Caki2 (cell line): ENCODE results near the gene FBXW8. TPM values are rescaled to one million over a fixed set of nuclear protein-coding genes. Genes with fewer than 3 reads are reported as not detected.

Experiments
- DNase-seq: peaks from one replicate; pipeline ENCODE4 v3.0.0-alpha.2; 2015; ENCODE audit warnings: low read depth
- in situ Hi-C: cut with HindIII; loops from 2 replicates; pipeline ENCODE4 v1.10.0; 2016; ENCODE audit warnings: low sequenced_read_pairs, low pct_unique_long_range_greater_than_20kb, mixed read lengths
- total RNA-seq: library from RNA; depleted of rRNA; stranded (reverse); fragments of >200 nt; shearing (Covaris generic); gene quantifications from 2 replicates; pipeline ENCODE4 v1.2.3, GENCODE V29; 2014; ENCODE audit warnings: low replicate concordance; rRNA removed

Gene FBXW8
- total RNA-seq, 1 experiment from 2014 or later, result 20.9 TPM

- in situ Hi-C loops, result no loop called here
- no peak for DNase-seq
These were observed 161.4 kb downstream of the FBXW8 start for GRCh38 chr12:117072106-117072505.

GRCh38 chr12:117072736-117073490, 162.2 kb downstream of the FBXW8 start:
- in situ Hi-C loops, result no loop called here
- no peak for DNase-seq

- no peak for DNase-seq
- in situ Hi-C loops, result no loop called here
These were observed 162.9 kb downstream of the FBXW8 start for GRCh38 chr12:117073611-117074010.

DNA sequence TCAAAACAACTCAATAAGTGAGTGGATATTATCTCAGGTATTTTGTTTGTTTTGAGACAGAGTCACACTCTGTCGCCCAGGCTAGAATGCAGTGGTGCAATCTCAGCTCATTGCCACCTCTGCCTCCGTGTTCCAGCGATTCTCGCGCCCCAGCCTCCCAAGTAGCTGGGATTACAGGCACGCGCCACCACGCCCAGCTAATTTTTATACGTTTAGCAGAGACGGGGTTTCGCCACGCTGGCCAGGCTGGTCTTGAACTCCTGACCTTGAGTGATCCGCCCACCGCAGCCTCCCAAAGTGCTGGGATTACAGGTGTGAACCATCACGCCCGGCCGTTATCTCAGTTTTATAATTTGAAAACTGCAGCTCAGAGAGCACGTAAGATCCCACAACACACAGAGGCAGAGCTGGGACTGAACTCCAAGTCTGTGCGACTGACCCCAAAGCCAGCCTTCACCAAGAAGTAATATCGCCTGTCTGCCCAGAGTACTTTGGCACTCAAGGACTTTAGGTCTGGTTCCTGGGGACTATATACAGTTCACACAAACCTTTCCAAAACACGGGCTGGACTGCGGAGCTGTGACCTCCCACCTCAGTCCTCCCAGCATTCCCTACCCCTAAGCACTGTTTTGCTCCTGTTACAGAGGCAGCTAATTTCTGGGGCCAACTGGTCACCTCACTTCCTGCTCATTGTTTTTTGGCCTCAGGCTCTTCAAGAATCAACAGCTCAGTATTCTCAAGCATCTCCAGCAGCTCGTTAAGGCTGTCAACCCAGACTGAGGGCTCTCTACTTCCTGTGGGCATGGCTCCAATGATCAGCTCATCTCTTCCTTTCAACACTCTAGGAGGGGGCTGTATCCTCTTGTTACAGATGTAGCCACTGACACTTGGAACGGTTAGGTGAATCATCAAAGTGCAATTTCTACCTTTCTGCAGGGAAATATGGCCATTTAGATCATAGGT, 165.9 kb downstream of the FBXW8 start:
- no peak for DNase-seq
- in situ Hi-C loops, result no loop called here

GRCh38 chr12:117079487-117079886, 168.7 kb downstream of the FBXW8 start:
- in situ Hi-C loops, result no loop called here
- DNase-seq, result no peak

- in situ Hi-C loops, result no loop called here
- DNase-seq, result no peak
These were observed 170.0 kb downstream of the FBXW8 start for GRCh38 chr12:117080661-117081144.

Other genes with a start within 250 kb of the FBXW8 start
- 13.9 and 25.6 TPM in 2 replicates for gene SPRING1, start 172.9 kb upstream of the FBXW8 start, total RNA-seq
- 4.1 and 14.4 TPM in 2 replicates for gene RNFT2, start 172.6 kb upstream of the FBXW8 start, total RNA-seq
- 0.12 and 0.54 TPM in 2 replicates for gene HRK, start 29.5 kb upstream of the FBXW8 start, total RNA-seq
- 8.9 and 10.1 TPM in 2 replicates for gene TESC, start 188.5 kb downstream of the FBXW8 start, total RNA-seq